SU-DHL-6 (cell line): ENCODE data around the gene SORCS2.

Source experiments
- EZH2phosphoT487 ChIP-seq: fragments of 200-600 bp; sonication (generic), shearing (Covaris generic); conservative IDR thresholded peaks from 2 replicates; pipeline ENCODE4 v1.6.1; 2018; ENCODE audit warnings: mild to moderate bottlenecking, antibody characterized with exemption, low read length, moderate library complexity, mixed read lengths
- TF ChIP-seq, protein P1 (sequence below): fragments of 200-600 bp; sonication (generic); IDR thresholded peaks from one replicate; pipeline ENCODE4 v1.5.1; 2017; ENCODE audit warnings: antibody characterized with exemption, mild to moderate bottlenecking, low read length, moderate library complexity; ENCODE audit not compliant: insufficient read depth, poor library complexity, severe bottlenecking

DNA sequence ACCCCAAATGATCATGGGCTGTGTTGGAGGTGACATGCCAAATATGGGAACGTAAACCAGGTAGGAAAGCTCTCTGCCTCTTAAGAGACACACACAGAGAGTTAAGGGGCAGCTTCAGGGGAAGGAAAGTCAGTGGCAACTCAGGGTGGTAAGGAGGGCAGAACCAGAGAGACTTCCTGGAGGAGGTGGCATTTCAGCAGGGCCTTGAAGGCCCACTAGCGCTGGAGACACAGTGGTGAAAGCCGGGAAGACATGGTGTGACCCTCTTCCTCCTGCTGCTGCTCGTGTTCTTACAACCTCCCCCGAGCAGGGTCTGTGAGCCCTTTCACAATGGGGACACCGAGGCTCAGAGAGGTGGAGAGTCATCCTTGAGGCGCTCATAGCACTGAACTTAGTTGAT is 68.2 kb downstream of the SORCS2 start:
- TF ChIP-seq, protein P1, sequence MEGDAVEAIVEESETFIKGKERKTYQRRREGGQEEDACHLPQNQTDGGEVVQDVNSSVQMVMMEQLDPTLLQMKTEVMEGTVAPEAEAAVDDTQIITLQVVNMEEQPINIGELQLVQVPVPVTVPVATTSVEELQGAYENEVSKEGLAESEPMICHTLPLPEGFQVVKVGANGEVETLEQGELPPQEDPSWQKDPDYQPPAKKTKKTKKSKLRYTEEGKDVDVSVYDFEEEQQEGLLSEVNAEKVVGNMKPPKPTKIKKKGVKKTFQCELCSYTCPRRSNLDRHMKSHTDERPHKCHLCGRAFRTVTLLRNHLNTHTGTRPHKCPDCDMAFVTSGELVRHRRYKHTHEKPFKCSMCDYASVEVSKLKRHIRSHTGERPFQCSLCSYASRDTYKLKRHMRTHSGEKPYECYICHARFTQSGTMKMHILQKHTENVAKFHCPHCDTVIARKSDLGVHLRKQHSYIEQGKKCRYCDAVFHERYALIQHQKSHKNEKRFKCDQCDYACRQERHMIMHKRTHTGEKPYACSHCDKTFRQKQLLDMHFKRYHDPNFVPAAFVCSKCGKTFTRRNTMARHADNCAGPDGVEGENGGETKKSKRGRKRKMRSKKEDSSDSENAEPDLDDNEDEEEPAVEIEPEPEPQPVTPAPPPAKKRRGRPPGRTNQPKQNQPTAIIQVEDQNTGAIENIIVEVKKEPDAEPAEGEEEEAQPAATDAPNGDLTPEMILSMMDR, result no peak
- no peak for TF ChIP-seq EZH2phosphoT487
